Thoracic aorta (tissue), 2 donors: ENCODE measurements around the gene OR5M10. TPM values are rescaled to one million over a fixed set of nuclear protein-coding genes. Genes with fewer than 3 reads are reported as not detected.
A peak's percentile ranks its signal among the peaks of the same experiment; 100 is the strongest.
"Not testable (repeated sequence)": the region's sequence is repeated elsewhere in the genome, so short reads cannot be mapped to it uniquely, and the experiment has no call there.

Experiments
- ATAC-seq: fragments of 150-250 bp; one replicate; pipeline ENCODE4 v1.8.0; 2017; ENCODE audit warnings: low read depth; ENCODE audit not compliant: insufficient number of reproducible peaks, low FRiP score
- DNase-seq: peaks from one replicate; pipeline ENCODE4 v3.0.0-alpha.2; 2020; ENCODE audit warnings: low spot score
- H3K27ac ChIP-seq, 2 donors: fragments of 200-600 bp; sonication (generic); 1 replicate in 1 of 2; 2 replicates in 1 of 2; pipeline ENCODE4 v1.5.1; 2016; ENCODE audit warnings: mild to moderate bottlenecking in 2 of 2, moderate library complexity in 2 of 2
- H3K27me3 ChIP-seq: fragments of 200-600 bp; sonication (generic); replicated peaks from 2 replicates; pipeline ENCODE4 v1.6.0; 2016; ENCODE audit warnings: mild to moderate bottlenecking; ENCODE audit not compliant: insufficient read depth
- H3K36me3 ChIP-seq: fragments of 200-600 bp; sonication (generic); one replicate; pipeline ENCODE4 v1.5.1; 2016
- H3K4me1 ChIP-seq, 2 donors: fragments of 200-600 bp; sonication (generic); 1 replicate in 1 of 2; 2 replicates in 1 of 2; pipeline versions ENCODE4 v1.5.1 to v1.6.0; 2016; ENCODE audit warnings: low read depth in 2 of 2, mild to moderate bottlenecking in 1 of 2; ENCODE audit not compliant: control insufficient read depth in 1 of 2
- H3K4me3 ChIP-seq: fragments of 200-600 bp; sonication (generic); 2 replicates; pipeline ENCODE4 v1.5.1; 2016; ENCODE audit warnings: mild to moderate bottlenecking
- H3K9me3 ChIP-seq: fragments of 200-600 bp; sonication (generic); 2 replicates; pipeline ENCODE4 v1.5.1; 2016
- total RNA-seq, 2 donors: library from RNA; depleted of rRNA; stranded (reverse); fragments of >200 nt; gene quantifications; one replicate each; pipeline versions ENCODE4 v1.1.0 to v1.2.3, GENCODE V29; 2016
- TF ChIP-seq, protein P1 (sequence below): fragments of 200-600 bp; sonication (generic); IDR thresholded peaks from one replicate; pipeline ENCODE4 v1.5.1; 2019; ENCODE audit warnings: antibody characterized with exemption

The OR5M10 gene
- not detected for total RNA-seq

- no peaks in the 10 kb centered on the region for H3K36me3 ChIP-seq
- no peak within 1 kb of the TSS for H3K4me3 ChIP-seq
- no peaks in the 10 kb centered on the region for H3K27me3 ChIP-seq
- DNase-seq (no peak), ATAC-seq (no peak)
- H3K27ac ChIP-seq: no peak within 1 kb of the TSS
- no peaks in the 10 kb centered on the region for H3K4me1 ChIP-seq
- no peaks in the 10 kb centered on the region for H3K9me3 ChIP-seq
- TF ChIP-seq, protein P1, sequence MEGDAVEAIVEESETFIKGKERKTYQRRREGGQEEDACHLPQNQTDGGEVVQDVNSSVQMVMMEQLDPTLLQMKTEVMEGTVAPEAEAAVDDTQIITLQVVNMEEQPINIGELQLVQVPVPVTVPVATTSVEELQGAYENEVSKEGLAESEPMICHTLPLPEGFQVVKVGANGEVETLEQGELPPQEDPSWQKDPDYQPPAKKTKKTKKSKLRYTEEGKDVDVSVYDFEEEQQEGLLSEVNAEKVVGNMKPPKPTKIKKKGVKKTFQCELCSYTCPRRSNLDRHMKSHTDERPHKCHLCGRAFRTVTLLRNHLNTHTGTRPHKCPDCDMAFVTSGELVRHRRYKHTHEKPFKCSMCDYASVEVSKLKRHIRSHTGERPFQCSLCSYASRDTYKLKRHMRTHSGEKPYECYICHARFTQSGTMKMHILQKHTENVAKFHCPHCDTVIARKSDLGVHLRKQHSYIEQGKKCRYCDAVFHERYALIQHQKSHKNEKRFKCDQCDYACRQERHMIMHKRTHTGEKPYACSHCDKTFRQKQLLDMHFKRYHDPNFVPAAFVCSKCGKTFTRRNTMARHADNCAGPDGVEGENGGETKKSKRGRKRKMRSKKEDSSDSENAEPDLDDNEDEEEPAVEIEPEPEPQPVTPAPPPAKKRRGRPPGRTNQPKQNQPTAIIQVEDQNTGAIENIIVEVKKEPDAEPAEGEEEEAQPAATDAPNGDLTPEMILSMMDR: no peak
Measured at GRCh38 chr11:56577621-56578020, at the start of gene OR5M10. Gene OR5M10 (minus strand): TSS chr11:56577721. CDS start chr11:56577721, 0 bp downstream.

GRCh38 chr11:56625946-56626345 lies 48.4 kb upstream of the OR5M10 start:
- Histone ChIP-seq H3K36me3 (no peaks in the 10 kb centered on the region), H3K27ac (no peak overlapping the region), H3K27me3 (no peaks in the 10 kb centered on the region), H3K4me3 (no peak overlapping the region), H3K9me3 (no peaks in the 10 kb centered on the region), H3K4me1 (peaks cover 0 to 4% of the 10 kb centered on the region in 2 donors)
- ATAC-seq: no peak
- DNase-seq: no peak
- TF ChIP-seq, protein P1: no peak

GRCh38 chr11:56624661-56625110 lies 47.2 kb upstream of the OR5M10 start:
- Histone ChIP-seq H3K27me3 (no peaks in the 10 kb centered on the region), H3K4me1 (peaks cover 0 to 4% of the 10 kb centered on the region in 2 donors), H3K4me3 (no peak overlapping the region), H3K9me3 (no peaks in the 10 kb centered on the region), H3K36me3 (no peaks in the 10 kb centered on the region), H3K27ac (no peak overlapping the region)
- peak; percentile 81 for ATAC-seq
- DNase-seq: no peak
- TF ChIP-seq, protein P1: peak; percentile 31

- DNase-seq (no peak), ATAC-seq (no peak)
- Histone ChIP-seq H3K4me3 (no peak overlapping the region), H3K27me3 (no peaks in the 10 kb centered on the region), H3K36me3 (no peaks in the 10 kb centered on the region), H3K4me1 (no peaks in the 10 kb centered on the region), H3K27ac (no peak overlapping the region), H3K9me3 (no peaks in the 10 kb centered on the region)
- TF ChIP-seq, protein P1: no peak
Measured at GRCh38 chr11:56611174-56611573, 33.7 kb upstream of the OR5M10 start.

- not testable (repeated sequence) for H3K27me3 ChIP-seq, ATAC-seq
Measured at GRCh38 chr11:56592088-56592717, 14.7 kb upstream of the OR5M10 start.

DNA sequence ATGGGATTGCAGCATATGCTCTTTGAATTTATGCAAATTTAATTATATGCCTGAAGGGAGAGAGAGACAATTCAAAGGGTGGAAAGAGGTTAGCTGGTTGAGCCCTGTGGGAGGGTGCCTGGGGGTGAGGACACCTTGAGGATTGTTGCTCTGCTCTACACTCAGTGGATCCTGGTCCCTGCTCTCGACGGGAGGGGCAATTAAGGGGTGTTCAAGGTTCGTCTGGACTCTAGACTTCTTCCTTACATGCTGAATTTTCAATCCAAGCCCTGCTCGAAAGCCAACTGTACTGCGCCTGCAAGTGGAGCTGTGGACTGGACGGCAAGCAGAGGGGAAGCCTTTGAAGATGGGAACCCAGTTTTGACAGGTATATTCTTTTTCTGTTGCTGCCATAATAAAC lies 18.9 kb downstream of the OR5M10 start:
- no peak for ATAC-seq

More at GRCh38 chr11:56592088-56592717, 14.7 kb upstream of the OR5M10 start:
- H3K4me1 ChIP-seq, DNase-seq, H3K4me3 ChIP-seq, H3K27ac ChIP-seq, H3K9me3 ChIP-seq, H3K36me3 ChIP-seq: not testable (repeated sequence)

DNA sequence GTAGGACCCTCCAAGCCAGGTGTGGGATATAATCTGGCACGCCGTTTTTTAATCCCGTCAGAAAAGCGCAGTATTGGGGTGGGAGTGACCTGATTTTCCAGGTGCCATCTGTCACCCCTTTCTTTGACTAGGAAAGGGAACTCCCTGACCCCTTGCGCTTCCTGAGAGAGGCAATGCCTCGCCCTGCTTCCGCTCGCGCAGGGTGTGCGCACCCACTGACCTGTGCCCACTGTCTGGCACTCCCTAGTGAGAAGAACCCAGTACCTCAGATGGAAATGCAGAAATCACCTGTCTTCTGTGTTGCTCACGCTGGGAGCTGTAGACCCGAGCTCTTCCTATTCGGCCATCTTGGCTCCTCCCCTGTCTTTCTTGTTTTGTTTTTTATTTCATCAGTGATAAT lies 22.8 kb downstream of the OR5M10 start:
- not testable (repeated sequence) for H3K36me3 ChIP-seq, ATAC-seq, DNase-seq, H3K4me1 ChIP-seq, H3K27me3 ChIP-seq, H3K4me3 ChIP-seq, H3K9me3 ChIP-seq, H3K27ac ChIP-seq

More for the DNA sequence above, 18.9 kb downstream of the OR5M10 start:
- no peak overlapping the region for H3K27ac ChIP-seq
- no peaks in the 10 kb centered on the region for H3K27me3 ChIP-seq
- TF ChIP-seq, protein P1: no peak
- no peak overlapping the region for H3K4me3 ChIP-seq
- no peaks in the 10 kb centered on the region for H3K9me3 ChIP-seq
- no peaks in the 10 kb centered on the region for H3K4me1 ChIP-seq
- no peaks in the 10 kb centered on the region for H3K36me3 ChIP-seq
- DNase-seq: no peak
